GM18870 (cell line): Measurements from ENCODE around the gene AKT1.

Experiments
- ATAC-seq: cut with Tn5 transposase; IDR thresholded peaks from one replicate; pipeline ENCODE4 v1.9.1; 2021; ENCODE audit warnings: moderate library complexity; ENCODE audit not compliant: unreplicated experiment

AKT1 gene

DNA sequence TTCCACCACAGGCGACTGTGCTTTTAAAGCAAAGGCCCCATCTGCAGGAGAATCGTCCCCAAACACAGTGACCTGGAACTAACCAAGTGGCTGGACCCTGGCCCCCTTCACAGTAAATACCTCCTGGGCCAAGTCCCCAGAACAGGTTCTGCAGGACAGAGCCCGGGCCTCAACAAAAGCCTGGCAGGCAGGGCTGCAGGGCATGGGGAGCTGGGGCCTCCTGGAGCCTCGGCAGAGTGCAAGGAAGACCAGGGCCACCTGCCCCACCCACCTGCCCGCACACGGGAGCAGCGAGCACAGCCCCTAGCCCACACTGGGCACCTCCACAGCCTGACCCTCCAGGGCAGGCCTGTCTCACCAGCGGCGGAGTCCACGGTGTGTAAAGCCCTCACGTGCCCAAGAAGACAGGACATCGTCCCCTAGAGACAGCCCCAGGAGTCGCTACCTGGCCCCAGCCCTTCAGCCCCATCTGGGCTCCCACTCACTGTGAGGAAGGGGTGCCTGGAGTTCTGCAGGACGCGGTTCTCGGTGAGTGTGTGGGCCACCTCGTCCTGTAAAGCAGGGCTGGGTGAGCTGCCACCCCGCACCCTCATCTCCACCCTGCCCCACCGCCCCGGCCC lies 21.0 kb downstream of the AKT1 start:
- no peak for ATAC-seq

DNA sequence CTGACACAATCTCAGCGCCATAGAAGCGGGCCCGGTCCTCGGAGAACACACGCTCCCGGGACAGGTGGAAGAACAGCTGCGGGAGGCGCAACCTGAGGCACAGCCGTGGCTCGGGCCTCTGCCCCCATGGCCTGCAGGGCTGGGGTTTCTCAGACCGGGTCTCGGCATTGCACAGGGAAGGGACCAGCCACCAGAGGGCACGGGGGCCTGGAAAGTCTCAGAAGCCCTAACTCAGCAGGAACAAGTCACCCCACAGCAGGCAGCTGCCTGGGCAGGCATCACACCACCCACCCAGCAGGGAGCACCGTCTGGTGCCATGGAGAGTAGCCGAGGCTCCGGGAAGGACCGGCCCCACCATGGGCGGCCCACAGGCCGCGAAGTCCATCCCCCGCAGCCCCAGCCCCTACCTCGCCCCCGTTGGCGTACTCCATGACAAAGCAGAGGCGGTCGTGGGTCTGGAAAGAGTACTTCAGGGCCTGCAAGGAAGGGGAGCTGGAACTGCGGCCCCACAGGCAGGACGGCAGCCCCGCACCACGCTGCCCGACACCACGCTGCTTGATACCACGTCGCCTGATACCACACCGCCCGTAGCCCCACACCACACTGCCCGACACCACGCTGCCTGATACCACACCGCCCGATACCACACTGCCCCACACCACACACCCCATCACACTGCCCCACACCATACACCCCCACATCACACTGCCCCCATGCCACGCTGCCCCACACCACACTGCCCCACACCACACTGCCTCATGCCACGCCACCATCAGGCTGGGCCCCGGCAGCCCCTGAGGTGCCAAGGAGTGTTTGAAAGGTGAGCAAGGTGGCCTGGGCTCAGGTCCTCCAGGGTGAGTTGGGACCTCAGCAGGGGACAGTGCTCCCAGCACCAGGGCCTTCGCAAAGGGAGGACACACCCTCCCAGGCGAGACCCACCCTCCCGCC lies 21.8 kb downstream of the AKT1 start:
- ATAC-seq, result no peak

DNA sequence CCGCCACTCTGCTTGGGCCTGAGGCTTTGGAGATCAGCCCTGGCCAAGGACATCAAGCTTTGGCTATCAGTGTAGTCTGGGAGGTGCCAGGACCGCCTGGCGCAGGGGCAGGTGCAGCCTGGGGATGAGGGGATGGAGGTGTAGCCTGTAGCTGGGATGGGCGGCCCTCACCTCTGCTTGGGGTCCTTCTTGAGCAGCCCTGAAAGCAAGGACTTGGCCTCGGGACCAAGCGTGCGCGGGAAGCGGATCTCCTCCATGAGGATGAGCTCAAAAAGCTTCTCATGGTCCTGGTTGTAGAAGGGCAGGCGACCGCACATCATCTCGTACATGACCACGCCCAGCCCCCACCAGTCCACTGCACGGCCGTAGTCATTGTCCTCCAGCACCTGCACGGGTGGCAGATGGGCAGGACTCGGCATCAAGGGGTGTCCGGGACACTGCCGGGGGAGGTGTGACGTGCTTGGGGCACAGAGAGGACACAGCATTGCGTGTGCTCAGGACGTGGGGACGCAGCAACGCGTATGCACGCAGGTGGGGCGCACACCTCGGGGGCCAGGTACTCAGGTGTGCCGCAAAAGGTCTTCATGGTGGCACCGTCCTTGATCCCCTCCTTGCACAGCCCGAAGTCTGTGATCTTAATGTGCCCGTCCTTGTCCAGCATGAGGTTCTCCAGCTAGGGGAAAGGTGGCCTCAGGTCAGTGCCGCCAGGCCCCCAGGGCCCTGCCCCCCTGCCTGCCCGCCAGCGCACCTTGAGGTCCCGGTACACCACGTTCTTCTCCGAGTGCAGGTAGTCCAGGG lies 22.6 kb downstream of the AKT1 start:
- ATAC-seq, result no peak

DNA sequence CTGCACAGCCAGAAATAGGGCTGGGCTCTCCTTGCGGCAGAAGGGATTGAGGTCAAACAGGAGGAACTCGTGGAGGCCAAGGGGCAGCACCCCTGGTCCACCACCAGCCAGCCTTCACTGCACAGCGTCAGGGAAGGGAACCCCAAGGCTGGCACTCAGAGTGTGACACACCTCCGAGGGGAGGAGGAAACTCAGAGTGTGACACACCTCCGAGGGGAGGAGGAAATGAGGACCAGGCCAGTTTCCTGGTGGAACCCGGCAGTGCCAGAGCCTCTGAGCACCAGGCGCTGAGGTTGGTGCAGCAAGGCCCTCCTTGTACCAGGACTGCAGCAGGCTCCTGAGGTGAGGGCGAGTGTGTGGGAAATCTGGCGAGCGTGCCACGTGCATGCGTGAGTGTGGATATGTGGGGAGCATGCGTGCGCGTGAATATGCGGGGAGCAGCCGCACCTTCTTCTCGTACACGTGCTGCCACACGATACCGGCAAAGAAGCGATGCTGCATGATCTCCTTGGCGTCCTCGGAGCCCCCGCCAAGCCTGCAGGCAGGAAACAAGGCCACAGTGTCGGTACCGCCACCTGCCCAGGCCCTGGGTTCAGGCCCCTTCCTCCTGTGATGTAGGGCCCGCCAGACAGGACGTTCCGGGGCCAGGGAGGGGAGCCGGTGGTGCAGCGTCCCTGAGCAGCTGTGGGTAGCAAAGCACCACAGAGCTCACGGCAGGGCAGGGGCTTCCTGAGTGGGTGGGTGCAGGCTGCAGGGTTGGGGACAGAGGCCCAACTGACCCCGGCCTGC lies 23.4 kb downstream of the AKT1 start:
- ATAC-seq, result no peak

DNA sequence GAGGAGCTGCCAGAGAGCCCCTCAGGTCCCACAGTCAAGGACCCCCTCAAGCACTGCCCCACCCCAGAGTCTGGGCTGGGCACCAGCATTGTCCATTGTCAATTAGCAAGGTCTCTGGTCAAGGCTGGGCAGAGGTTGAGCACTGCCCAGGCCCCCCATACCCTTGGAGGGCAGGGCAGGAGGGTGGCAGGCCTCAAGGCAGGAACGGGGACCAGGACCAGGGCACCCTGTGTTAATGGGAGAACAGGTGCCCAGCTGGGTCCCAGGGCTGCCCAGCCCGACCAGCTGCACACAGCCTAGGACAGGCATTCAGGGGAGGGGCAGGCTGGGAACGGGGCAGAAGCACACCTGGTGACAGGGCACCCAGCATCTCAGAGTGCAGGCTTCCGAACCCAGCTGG lies 24.2 kb downstream of the AKT1 start:
- no peak for ATAC-seq

DNA sequence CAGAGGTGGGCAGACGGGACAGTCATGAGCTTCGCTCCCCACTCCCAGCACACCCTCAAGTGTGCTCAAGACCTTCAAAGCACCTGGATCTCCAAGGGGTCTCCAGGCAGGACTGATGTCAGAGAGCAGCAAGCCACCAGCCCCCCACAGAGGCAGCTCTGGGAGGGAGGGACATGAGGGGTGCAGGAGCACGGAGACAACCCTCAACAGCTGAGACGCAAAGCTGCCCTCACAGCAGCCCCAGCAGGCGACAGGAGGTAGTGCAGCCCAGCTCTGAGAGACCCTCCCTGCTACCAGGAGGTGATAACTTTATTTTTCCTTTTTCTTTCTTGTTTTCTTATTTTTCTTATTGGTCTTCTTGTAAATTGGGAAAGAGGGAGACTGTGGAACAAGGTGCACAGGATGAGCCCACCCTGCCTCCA lies 24.7 kb downstream of the AKT1 start:
- no peak for ATAC-seq

DNA sequence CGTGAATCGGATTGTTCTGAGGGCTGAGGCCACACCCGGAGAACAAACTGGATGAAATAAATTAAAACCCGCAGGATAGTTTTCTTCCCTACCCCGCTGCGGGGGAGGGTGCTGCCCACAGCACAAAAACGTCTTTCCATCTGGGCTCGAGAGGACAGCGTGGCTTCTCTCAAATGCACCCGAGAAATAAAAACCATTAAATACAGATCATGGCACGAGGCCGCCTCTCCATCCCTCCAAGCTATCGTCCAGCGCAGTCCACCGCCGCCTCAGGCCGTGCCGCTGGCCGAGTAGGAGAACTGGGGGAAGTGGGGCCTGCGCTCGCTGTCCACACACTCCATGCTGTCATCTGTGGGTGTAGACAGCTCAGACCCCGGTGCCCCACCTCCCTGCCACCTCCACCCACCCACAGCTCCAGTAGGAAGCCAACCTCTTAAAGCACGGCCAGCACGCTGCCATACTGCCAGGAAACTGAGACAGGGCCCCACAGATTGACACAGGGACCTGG lies 25.4 kb downstream of the AKT1 start:
- no peak for ATAC-seq

DNA sequence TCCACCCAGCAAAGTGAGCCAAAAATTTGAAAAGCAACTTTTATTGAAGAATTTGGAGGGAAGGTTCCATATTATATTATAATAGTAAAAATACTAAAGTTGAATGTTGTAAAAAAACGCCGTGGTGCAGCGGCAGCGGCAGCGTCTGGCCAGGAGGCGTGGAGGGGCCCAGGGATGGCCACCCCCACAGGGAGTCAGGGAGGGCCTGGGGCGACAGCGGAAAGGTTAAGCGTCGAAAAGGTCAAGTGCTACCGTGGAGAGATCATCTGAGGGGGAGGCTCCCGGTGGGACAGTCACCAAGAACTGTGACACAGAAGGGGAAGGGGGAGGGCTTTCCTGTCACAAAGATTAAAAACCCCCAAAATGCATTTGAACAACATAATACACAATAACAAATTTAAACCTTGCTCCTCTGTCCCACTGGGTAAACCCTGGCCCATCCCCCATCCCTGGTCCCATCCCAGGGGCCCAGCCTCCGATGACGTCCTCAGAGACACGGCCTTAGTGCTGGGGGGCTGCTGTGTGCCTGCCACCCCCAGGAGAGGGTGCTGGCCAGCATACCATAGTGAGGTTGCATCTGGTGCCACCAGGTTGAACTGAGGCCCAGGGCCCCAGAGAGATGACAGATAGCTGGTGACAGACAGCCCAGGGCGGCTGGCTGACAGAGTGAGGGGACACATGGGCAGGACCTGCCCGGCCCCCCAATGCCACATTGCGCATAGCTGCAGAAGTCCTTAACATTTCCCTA lies 26.1 kb downstream of the AKT1 start:
- ATAC-seq, result no peak

DNA sequence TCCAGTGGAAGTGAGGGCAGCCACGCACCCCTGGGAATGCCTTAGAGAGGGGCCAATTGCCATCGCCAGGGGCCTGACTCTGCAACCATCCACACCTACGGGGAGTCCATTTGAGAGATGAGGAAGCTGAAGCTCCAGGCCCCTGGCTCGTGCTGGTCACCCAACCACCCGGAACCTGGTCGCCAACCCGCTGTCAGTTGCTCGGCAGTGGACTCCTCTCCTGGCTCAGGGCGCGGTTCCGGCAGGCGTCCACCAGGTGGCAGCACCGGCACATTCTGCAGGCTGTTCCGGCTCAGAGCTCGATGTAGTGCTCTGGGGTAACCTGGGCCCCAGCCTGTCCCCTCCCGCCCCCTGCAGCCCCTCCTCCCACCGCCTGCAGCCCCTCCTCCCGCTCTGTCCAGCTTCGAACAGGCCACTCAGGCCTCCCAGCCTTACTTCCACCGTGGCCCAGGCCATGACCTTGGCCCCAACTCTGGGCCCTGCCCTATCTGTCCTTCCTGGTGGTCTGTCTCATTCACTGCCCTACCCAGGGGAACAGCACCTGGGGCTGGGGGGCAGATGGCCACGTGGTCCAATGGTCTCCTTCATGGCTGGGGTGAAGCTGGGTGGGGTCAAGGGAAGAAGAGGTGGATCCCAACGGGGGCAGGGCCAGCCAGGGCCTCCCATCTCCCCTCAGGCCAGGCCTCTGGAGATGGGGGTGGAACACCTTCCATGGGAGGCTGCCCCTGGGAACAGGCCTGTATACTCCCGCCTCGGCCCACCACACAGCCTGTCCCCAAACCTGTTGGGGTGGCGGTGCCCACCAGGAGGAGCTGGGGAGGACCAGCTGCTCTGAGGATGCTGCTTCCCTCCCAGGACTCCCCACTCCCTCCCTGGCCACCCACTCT lies 26.9 kb downstream of the AKT1 start:
- no peak for ATAC-seq

DNA sequence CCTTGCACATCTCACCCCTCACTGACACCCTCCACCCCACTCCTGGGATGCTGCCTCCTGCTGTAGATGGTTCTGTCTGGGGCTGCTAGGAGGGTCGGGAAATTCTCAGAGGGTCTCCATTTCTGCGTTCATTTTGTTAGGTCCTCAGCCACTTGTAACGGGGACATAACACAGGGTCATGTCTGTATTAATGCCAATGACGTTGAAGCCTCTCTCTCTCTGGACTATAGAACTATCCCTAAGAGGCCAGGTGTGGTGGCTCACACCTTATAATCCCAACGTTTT lies 28.0 kb downstream of the AKT1 start:
- no peak for ATAC-seq

DNA sequence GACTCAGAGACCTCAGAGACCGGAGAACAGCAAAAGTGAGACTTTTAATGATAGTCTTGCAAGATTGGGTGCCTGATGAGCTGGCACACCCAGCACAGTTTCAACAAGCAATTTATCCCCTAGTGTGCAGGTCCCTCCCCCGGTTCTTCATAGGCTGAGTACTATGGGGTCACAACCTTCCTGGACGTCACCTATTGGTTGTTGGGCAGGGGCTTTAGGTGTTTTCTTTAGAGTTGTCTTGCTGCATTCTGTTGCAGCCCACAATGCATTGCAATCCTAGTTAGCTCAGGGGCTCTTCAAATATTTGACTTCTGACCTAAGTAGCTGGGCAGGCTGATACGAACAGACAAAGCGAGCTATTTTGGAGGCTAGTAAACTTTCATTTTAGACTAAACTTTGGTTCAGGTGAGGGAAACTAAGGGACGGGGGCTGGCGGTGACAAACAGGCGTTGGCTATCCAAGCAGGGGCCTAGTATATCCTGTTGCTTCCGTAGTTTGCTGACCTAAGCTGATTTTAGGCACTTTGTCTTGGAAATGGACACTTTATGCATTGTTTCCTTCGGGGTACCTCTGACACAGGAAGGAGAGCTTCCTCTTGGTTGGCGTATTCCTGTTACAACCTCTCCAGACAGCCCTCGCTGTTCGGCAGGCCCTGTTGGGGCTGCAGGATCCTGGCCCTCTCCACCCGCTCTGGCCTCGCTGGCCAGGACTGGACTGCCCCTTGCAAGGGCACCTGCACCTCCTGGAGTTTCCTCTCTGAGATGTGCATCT lies 28.5 kb downstream of the AKT1 start:
- no peak for ATAC-seq

DNA sequence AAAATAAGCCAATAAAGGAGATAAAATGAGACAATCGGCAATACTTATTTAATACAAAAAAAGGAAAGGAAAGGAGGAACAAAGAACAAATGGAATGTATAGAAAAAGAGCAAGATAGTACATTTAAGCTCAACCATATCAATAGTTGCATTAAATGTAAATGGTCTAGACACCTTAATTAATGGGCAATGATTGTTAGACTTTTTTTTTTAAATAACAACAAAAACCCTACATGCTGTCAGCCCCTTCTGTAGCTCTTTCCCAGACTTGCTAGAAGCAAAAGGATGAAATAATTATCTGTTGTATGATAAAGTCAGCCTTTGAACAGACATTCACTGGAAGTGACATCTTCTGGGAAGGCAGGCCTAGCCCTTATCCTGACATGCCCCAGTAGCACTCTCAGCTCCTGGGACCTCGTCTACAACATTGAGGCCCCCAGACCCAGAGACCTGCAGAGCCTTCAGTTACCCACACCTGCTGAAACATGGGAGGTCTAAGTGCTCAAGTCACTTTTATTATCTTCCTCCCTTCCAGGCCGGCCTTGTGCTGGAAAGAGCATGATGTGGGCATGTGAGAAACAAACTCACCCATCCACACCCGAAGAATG lies 29.2 kb downstream of the AKT1 start:
- no peak for ATAC-seq

DNA sequence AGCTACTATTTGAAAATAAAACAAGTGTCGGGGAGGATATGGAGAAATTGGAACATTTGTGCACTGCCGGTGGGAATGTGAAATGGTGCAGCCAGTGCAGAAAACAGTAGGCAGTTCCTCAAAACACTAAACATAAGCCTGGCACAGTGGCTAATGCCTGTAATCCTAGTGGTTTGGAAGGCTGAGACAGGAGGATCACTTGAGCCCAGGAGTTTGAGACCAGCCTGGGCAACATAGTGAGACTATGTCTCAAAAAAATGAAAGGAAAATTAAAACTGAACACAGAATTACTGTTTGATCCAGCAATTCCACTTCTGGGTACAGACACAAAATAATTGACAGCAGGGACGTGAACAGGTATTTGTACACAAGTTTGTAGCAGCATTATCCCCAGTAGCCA lies 30.0 kb downstream of the AKT1 start:
- no peak for ATAC-seq

DNA sequence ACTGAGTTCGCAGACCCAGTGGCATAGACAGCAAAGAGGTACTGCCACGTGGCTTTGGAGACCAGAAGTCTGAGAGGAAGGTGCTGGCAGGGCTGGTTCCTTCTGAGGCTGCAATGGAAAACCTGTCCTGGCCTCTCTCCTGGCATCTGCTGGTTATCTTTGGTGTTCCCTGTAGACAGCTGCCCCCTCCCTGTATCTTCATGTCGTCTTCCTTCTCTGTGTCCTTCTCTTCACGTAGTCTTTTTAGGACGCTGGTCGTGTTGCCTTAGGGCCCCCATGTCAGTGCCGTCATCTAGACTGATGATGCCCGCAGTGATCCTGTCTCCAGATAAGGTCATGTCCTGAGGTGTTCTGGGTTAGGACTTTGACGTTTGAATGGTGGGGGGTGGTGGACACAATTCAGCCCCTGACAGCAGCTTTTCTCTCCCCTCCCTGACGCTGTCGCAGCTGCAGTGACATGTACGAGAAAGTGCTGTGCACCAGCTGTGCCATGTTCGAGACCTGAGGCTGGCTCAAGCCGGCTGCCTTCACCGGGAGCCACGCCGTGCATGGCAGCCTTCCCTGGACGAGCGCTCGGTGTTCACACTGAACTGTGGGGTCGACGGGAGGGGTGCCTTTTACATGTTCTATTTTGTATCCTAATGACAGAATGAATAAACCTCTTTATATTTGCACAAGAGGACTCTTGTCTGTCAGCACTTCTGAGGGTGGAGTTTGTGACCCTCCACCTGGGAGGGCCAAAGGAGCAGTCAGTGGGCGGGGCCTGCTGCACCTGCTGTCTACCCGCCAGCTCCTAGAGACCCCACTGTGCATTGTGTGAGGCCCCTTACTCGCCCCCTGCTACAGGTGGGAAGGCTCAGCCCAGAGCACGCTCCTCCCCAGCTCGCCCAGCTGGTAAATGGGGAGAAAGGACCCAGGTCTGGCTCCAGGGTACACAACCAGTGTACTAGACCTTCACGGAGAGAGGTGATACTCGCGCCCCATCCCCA lies 36.3 kb downstream of the AKT1 start:
- no peak for ATAC-seq

DNA sequence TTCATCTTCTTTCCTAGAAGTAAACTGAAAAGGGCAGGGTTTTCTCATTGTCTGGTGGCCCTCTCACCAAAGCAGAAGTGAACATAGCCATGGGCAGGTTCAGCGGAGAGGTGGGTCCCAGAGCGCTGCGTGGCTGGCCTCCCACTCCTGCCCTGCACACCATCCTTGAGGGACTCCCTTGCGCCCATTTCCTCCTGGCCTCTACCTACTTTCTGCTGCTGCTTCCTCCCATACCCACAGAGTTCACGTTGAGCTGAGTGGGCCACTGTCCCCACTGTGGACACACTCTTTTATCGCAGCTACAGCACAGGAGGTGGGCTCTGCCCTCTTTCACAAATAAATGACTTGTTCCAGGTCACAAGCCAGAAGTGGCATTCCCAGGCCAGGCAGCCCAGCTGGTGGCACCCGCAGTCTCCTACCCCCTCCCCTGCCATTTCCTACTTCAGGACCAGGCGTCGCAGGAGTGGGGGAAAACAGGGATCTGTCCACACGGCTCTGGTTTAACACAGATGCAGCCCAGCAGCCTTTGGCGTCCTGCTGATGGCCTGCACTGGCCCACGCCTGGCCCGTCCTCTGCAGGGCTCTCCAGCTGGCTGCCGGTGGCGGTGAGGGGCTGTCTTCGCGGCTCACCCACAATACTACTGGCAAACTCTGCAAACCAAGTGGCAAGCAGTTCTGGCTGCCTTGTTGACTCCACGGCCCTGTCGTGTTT lies 37.7 kb downstream of the AKT1 start:
- ATAC-seq, result no peak

DNA sequence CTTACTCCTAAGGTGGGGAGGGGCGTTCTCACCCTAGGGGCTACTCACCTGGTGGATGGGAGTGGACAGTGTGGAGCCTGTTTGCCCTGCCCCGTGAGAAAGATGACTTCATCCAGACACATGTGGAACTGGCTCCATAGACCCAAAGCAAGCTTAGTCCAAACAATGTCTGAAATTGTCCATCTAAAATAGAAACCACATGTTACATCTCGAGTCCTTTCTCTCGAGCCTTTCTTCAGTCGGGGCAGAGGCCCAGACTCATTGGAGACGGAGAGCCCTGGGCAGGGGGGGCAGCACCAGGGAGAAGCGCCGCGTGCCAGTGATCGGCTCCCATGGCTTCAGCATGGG lies 38.3 kb downstream of the AKT1 start:
- ATAC-seq, result no peak
